ENCODE measurements around the gene SIRT6.
"Not testable (repeated sequence)": the region's sequence is repeated elsewhere in the genome, so short reads cannot be mapped to it uniquely, and the experiment has no call there.

SIRT6 gene

GRCh38 chr19:4220188-4220587, 37.8 kb upstream of the SIRT6 start:
- H3K9ac ChIP-seq (ENCODE audit: insufficient read length): no peak overlapping the region
- TF ChIP-seq EZH2 (IDR thresholded peaks at IDR 0.05) (no peak), POLR2AphosphoS5 (IDR thresholded peaks at IDR 0.05; ENCODE audit: borderline replicate concordance, low read depth, low read length) (no peak), FOXP2 (optimal IDR thresholded peaks at IDR 0.05; ENCODE audit: control extremely low read depth, extremely low read length, insufficient read depth) (no peak)
- no peak overlapping the region for H3K4me3 ChIP-seq
- H3K9me3 ChIP-seq (ENCODE audit: low read depth, low read length): no peaks in the 10 kb centered on the region
- no peak overlapping the region for H3K27ac ChIP-seq
- no peak for DNase-seq (ENCODE audit: low read depth, low spot score)
- H3K36me3 ChIP-seq (ENCODE audit: insufficient read depth, low read length): no peaks in the 10 kb centered on the region

- not testable (repeated sequence) for H3K4me3 ChIP-seq; H3K27ac ChIP-seq; H3K9ac ChIP-seq (ENCODE audit: insufficient read length); DNase-seq (ENCODE audit: low read depth, low spot score); H3K9me3 ChIP-seq (ENCODE audit: low read depth, low read length); H3K36me3 ChIP-seq (ENCODE audit: insufficient read depth, low read length)
Observed at GRCh38 chr19:4218523-4218922, 36.2 kb upstream of the SIRT6 start.

GRCh38 chr19:4217429-4218264, 35.3 kb upstream of the SIRT6 start:
- no peak for TF ChIP-seq FOXP2 (optimal IDR thresholded peaks at IDR 0.05; ENCODE audit: control extremely low read depth, extremely low read length, insufficient read depth)
- no peak for TF ChIP-seq POLR2AphosphoS5 (IDR thresholded peaks at IDR 0.05; ENCODE audit: borderline replicate concordance, low read depth, low read length)
- no peak for TF ChIP-seq EZH2 (IDR thresholded peaks at IDR 0.05)

GRCh38 chr19:4216846-4217245, 34.5 kb upstream of the SIRT6 start:
- no peaks in the 10 kb centered on the region for H3K9me3 ChIP-seq (ENCODE audit: low read depth, low read length)
- no peak overlapping the region for H3K4me3 ChIP-seq
- no peak overlapping the region for H3K27ac ChIP-seq
- DNase-seq (ENCODE audit: low read depth, low spot score): no peak
- no peak overlapping the region for H3K9ac ChIP-seq (ENCODE audit: insufficient read length)
- no peaks in the 10 kb centered on the region for H3K36me3 ChIP-seq (ENCODE audit: insufficient read depth, low read length)
- TF ChIP-seq POLR2AphosphoS5 (IDR thresholded peaks at IDR 0.05; ENCODE audit: borderline replicate concordance, low read depth, low read length) (no peak), FOXP2 (optimal IDR thresholded peaks at IDR 0.05; ENCODE audit: control extremely low read depth, extremely low read length, insufficient read depth) (no peak), EZH2 (IDR thresholded peaks at IDR 0.05) (no peak)

More at GRCh38 chr19:4217429-4218264, 35.3 kb upstream of the SIRT6 start:
- Histone ChIP-seq H3K9ac (ENCODE audit: insufficient read length) (no peak overlapping the region), H3K27ac (no peak overlapping the region), H3K36me3 (ENCODE audit: insufficient read depth, low read length) (no peaks in the 10 kb centered on the region), H3K4me3 (no peak overlapping the region), H3K9me3 (ENCODE audit: low read depth, low read length) (no peaks in the 10 kb centered on the region)
- no peak for DNase-seq (ENCODE audit: low read depth, low spot score)

- H3K4me3 ChIP-seq: no peak overlapping the region
- no peak overlapping the region for H3K9ac ChIP-seq (ENCODE audit: insufficient read length)
- no peak overlapping the region for H3K27ac ChIP-seq
- no peak for DNase-seq (ENCODE audit: low read depth, low spot score)
- H3K9me3 ChIP-seq (ENCODE audit: low read depth, low read length): no peaks in the 10 kb centered on the region
- TF ChIP-seq FOXP2 (optimal IDR thresholded peaks at IDR 0.05; ENCODE audit: control extremely low read depth, extremely low read length, insufficient read depth): no peak
- TF ChIP-seq EZH2 (IDR thresholded peaks at IDR 0.05): no peak
- no peak for TF ChIP-seq POLR2AphosphoS5 (IDR thresholded peaks at IDR 0.05; ENCODE audit: borderline replicate concordance, low read depth, low read length)
- H3K36me3 ChIP-seq (ENCODE audit: insufficient read depth, low read length): no peaks in the 10 kb centered on the region
Observed at GRCh38 chr19:4215807-4216206, 33.4 kb upstream of the SIRT6 start.

- H3K27ac ChIP-seq: no peak overlapping the region
- H3K4me3 ChIP-seq: no peak overlapping the region
- TF ChIP-seq EZH2 (IDR thresholded peaks at IDR 0.05) (no peak), POLR2AphosphoS5 (IDR thresholded peaks at IDR 0.05; ENCODE audit: borderline replicate concordance, low read depth, low read length) (no peak), FOXP2 (optimal IDR thresholded peaks at IDR 0.05; ENCODE audit: control extremely low read depth, extremely low read length, insufficient read depth) (no peak)
- DNase-seq (ENCODE audit: low read depth, low spot score): no peak
- H3K36me3 ChIP-seq (ENCODE audit: insufficient read depth, low read length): no peaks in the 10 kb centered on the region
- H3K9ac ChIP-seq (ENCODE audit: insufficient read length): no peak overlapping the region
- H3K9me3 ChIP-seq (ENCODE audit: low read depth, low read length): no peaks in the 10 kb centered on the region
Observed at GRCh38 chr19:4213116-4213515, 30.8 kb upstream of the SIRT6 start.

- TF ChIP-seq FOXP2 (optimal IDR thresholded peaks at IDR 0.05; ENCODE audit: control extremely low read depth, extremely low read length, insufficient read depth) (no peak), POLR2AphosphoS5 (IDR thresholded peaks at IDR 0.05; ENCODE audit: borderline replicate concordance, low read depth, low read length) (no peak)
- no peaks in the 10 kb centered on the region for H3K9me3 ChIP-seq (ENCODE audit: low read depth, low read length)
- no peak overlapping the region for H3K9ac ChIP-seq (ENCODE audit: insufficient read length)
- no peak overlapping the region for H3K4me3 ChIP-seq
- H3K27ac ChIP-seq: no peak overlapping the region
- no peak for DNase-seq (ENCODE audit: low read depth, low spot score)
- no peaks in the 10 kb centered on the region for H3K36me3 ChIP-seq (ENCODE audit: insufficient read depth, low read length)
Observed at GRCh38 chr19:4210166-4210731, 27.9 kb upstream of the SIRT6 start.

GRCh38 chr19:4208385-4209094, 26.2 kb upstream of the SIRT6 start:
- Histone ChIP-seq H3K9ac (ENCODE audit: insufficient read length) (no peak overlapping the region), H3K36me3 (ENCODE audit: insufficient read depth, low read length) (no peaks in the 10 kb centered on the region), H3K4me3 (no peak overlapping the region), H3K27ac (no peak overlapping the region), H3K9me3 (ENCODE audit: low read depth, low read length) (no peaks in the 10 kb centered on the region)
- TF ChIP-seq FOXP2 (optimal IDR thresholded peaks at IDR 0.05; ENCODE audit: control extremely low read depth, extremely low read length, insufficient read depth): no peak
- TF ChIP-seq POLR2AphosphoS5 (IDR thresholded peaks at IDR 0.05; ENCODE audit: borderline replicate concordance, low read depth, low read length): no peak
- TF ChIP-seq EZH2 (IDR thresholded peaks at IDR 0.05): no peak
- no peak for DNase-seq (ENCODE audit: low read depth, low spot score)
